ENCODE results near the gene UCHL1. TPM values are rescaled to one million over a fixed set of nuclear protein-coding genes. Genes with fewer than 3 reads are reported as not detected.
A peak's percentile ranks its signal among the peaks of the same experiment; 100 is the strongest.

The UCHL1 gene
- total RNA-seq, 2 donors from 2014 or later, result 36.8 to 126 TPM

- no peaks in the 10 kb centered on the region for H3K9me3 ChIP-seq
- no peak overlapping the region for H3K27ac ChIP-seq
- no peak for DNase-seq (ENCODE audit: low spot score)
- no peak for TF ChIP-seq CTCF (IDR thresholded peaks at IDR 0.05)
- H3K27me3 ChIP-seq, result no peaks in the 10 kb centered on the region
- H3K36me3 ChIP-seq, result no peaks in the 10 kb centered on the region
- no peak overlapping the region for H3K4me3 ChIP-seq
- no peaks in the 10 kb centered on the region for H3K4me1 ChIP-seq
These were observed 14.8 kb upstream of the UCHL1 start for GRCh38 chr4:41241919-41242318.

GRCh38 chr4:41245983-41246382 is 10.7 kb upstream of the UCHL1 start:
- no peaks in the 10 kb centered on the region for H3K36me3 ChIP-seq
- H3K27me3 ChIP-seq, result no peaks in the 10 kb centered on the region
- no peaks in the 10 kb centered on the region for H3K4me1 ChIP-seq
- H3K9me3 ChIP-seq, result no peaks in the 10 kb centered on the region
- no peak overlapping the region for H3K27ac ChIP-seq
- no peak overlapping the region for H3K4me3 ChIP-seq
- no peak for TF ChIP-seq CTCF (IDR thresholded peaks at IDR 0.05)
- DNase-seq (ENCODE audit: low spot score), result no peak

GRCh38 chr4:41256131-41256739 is 493 bp upstream of the UCHL1 start:
- no peak for DNase-seq (ENCODE audit: low spot score)
- Histone ChIP-seq H3K9me3 (no peaks in the 10 kb centered on the region), H3K27ac (no peak overlapping the region), H3K4me3 (peak overlapping the region; percentile 41 to 65), H3K4me1 (peaks cover 0 to 20% of the 10 kb centered on the region in 2 donors), H3K36me3 (no peaks in the 10 kb centered on the region), H3K27me3 (no peaks in the 10 kb centered on the region)
- no peak for TF ChIP-seq CTCF (IDR thresholded peaks at IDR 0.05)

- no peaks in the 10 kb centered on the region for H3K36me3 ChIP-seq
- H3K9me3 ChIP-seq, result no peaks in the 10 kb centered on the region
- no peak for TF ChIP-seq CTCF (IDR thresholded peaks at IDR 0.05)
- H3K4me3 ChIP-seq, result peak overlapping the region; percentile 41 to 65
- no peaks in the 10 kb centered on the region for H3K27me3 ChIP-seq
- peaks cover 0 to 20% of the 10 kb centered on the region in 2 donors for H3K4me1 ChIP-seq
- DNase-seq (ENCODE audit: low spot score), result no peak
- peak overlapping the region in 1 of 2 donors; percentile 42 for H3K27ac ChIP-seq
These were observed 651 bp downstream of the UCHL1 start for GRCh38 chr4:41257257-41257901.

- Histone ChIP-seq H3K9me3 (no peaks in the 10 kb centered on the region), H3K36me3 (no peaks in the 10 kb centered on the region), H3K4me1 (peaks cover 0 to 20% of the 10 kb centered on the region in 2 donors), H3K27ac (peak overlapping the region in 1 of 2 donors; percentile 42), H3K4me3 (peak overlapping the region; percentile 41 to 65), H3K27me3 (no peaks in the 10 kb centered on the region)
- TF ChIP-seq CTCF (IDR thresholded peaks at IDR 0.05), result no peak
- no peak for DNase-seq (ENCODE audit: low spot score)
These were observed 1.2 kb downstream of the UCHL1 start for GRCh38 chr4:41257906-41258305.

Data from right atrium auricular region (tissue), 2 donors.